Upper lobe of right lung (tissue), 1 donor: ENCODE measurements around the gene MTARC1. TPM values are rescaled to one million over a fixed set of nuclear protein-coding genes. Genes with fewer than 3 reads are reported as not detected.

Experiments used
- ATAC-seq: fragments of 200-7000 bp; cut with Tn5 transposase; one replicate; pipeline ENCODE4 v1.9.1; 2020; ENCODE audit warnings: mild to moderate bottlenecking, moderate library complexity
- DNase-seq: peaks from one replicate; pipeline ENCODE4 v3.0.0-alpha.2; 2020
- H3K27ac ChIP-seq: fragments of 200-600 bp; one replicate; pipeline ENCODE4 v1.8.0; 2022
- H3K27me3 ChIP-seq: fragments of 200-600 bp; one replicate; pipeline ENCODE4 v1.8.0; 2022; ENCODE audit warnings: mild to moderate bottlenecking
- H3K36me3 ChIP-seq: fragments of 200-600 bp; one replicate; pipeline ENCODE4 v1.8.0; 2022
- H3K4me1 ChIP-seq: fragments of 200-600 bp; one replicate; pipeline ENCODE4 v1.8.0; 2022
- H3K4me3 ChIP-seq: fragments of 200-600 bp; one replicate; pipeline ENCODE4 v1.8.0; 2022; ENCODE audit warnings: mild to moderate bottlenecking
- H3K9me3 ChIP-seq: fragments of 200-600 bp; one replicate; pipeline ENCODE4 v1.8.0; 2022
- CTCF ChIP-seq: fragments of 200-600 bp; IDR thresholded peaks from one replicate; pipeline ENCODE4 v1.8.0; 2022; ENCODE audit warnings: antibody characterized with exemption
- intact Hi-C: fragments of 100-400 bp; cut with DNase I; formaldehyde crosslinking; loops from one replicate; pipeline ENCODE4 v1.11.0; 2022
- total RNA-seq: library from RNA; stranded (reverse); fragmentation: NEBNext Ultra II Directional; extraction: Animal tissue kit (Norgen Biotek cat#: 25700); gene quantifications from one replicate; pipeline ENCODE4 v1.2.1, GENCODE V29; 2021
- donor health status: DM: no; HTN: yes; CAD: no; lungs with severe emphysema.

Gene MTARC1
- total RNA-seq, 1 donor from 2014 or later, result 25.2 TPM

GRCh38 chr1:220754212-220754917, 32.3 kb upstream of the MTARC1 start:
- Histone ChIP-seq H3K27me3 (no peaks in the 10 kb centered on the region), H3K36me3 (peaks cover 30% of the 10 kb centered on the region), H3K4me1 (peaks cover 16% of the 10 kb centered on the region), H3K4me3 (peak overlapping the region; percentile 12), H3K27ac (peak overlapping the region; percentile 33), H3K9me3 (no peaks in the 10 kb centered on the region)
- intact Hi-C loops, result no loop called here
- ATAC-seq (no peak), DNase-seq (no peak)
- no peak for TF ChIP-seq CTCF

GRCh38 chr1:220754918-220755295, 31.8 kb upstream of the MTARC1 start:
- Histone ChIP-seq H3K4me1 (peaks cover 14% of the 10 kb centered on the region), H3K4me3 (no peak overlapping the region), H3K36me3 (peaks cover 31% of the 10 kb centered on the region), H3K27ac (no peak overlapping the region), H3K9me3 (no peaks in the 10 kb centered on the region), H3K27me3 (no peaks in the 10 kb centered on the region)
- ATAC-seq, result no peak
- TF ChIP-seq CTCF, result no peak
- intact Hi-C loops, result no loop called here
- DNase-seq, result no peak

GRCh38 chr1:220755309-220755708, 31.4 kb upstream of the MTARC1 start:
- H3K27ac ChIP-seq, result no peak overlapping the region
- no peak overlapping the region for H3K4me3 ChIP-seq
- H3K4me1 ChIP-seq, result peaks cover 14% of the 10 kb centered on the region
- no peaks in the 10 kb centered on the region for H3K27me3 ChIP-seq
- no peak for TF ChIP-seq CTCF
- intact Hi-C loops, result no loop called here
- DNase-seq (no peak), ATAC-seq (peak; percentile 49)
- H3K36me3 ChIP-seq, result peaks cover 33% of the 10 kb centered on the region
- no peaks in the 10 kb centered on the region for H3K9me3 ChIP-seq

- ATAC-seq, result peak; percentile 38
- Histone ChIP-seq H3K27ac (no peak overlapping the region), H3K36me3 (peaks cover 40% of the 10 kb centered on the region), H3K4me3 (no peak overlapping the region), H3K9me3 (no peaks in the 10 kb centered on the region), H3K27me3 (no peaks in the 10 kb centered on the region), H3K4me1 (peaks cover 5% of the 10 kb centered on the region)
- no peak for DNase-seq
- intact Hi-C loops, result no loop called here
- no peak for TF ChIP-seq CTCF
Observed at GRCh38 chr1:220757441-220757840, 29.3 kb upstream of the MTARC1 start.

- DNase-seq (no peak), ATAC-seq (no peak)
- intact Hi-C loops, result no loop called here
- Histone ChIP-seq H3K27ac (no peak overlapping the region), H3K36me3 (peaks cover 53% of the 10 kb centered on the region), H3K4me1 (peaks cover 5% of the 10 kb centered on the region), H3K9me3 (no peaks in the 10 kb centered on the region), H3K27me3 (no peaks in the 10 kb centered on the region), H3K4me3 (no peak overlapping the region)
- TF ChIP-seq CTCF, result no peak
Observed at GRCh38 chr1:220759147-220759546, 27.6 kb upstream of the MTARC1 start.
